Activated CD8-positive, alpha-beta memory T cell treated with anti-CD3 and anti-CD28 coated beads, Interleukin-2, amount 50 U/mL, for 4 hours (primary cell): Measurements from ENCODE around the gene STMN1.

Experiments
- DNase-seq: peaks from one replicate; pipeline ENCODE4 v3.0.0-alpha.2; 2020

The STMN1 gene

GRCh38 chr1:25891606-25892005, 14.6 kb downstream of the STMN1 start:
- DNase-seq = no peak

GRCh38 chr1:25890239-25891034, 15.8 kb downstream of the STMN1 start:
- no peak for DNase-seq

- DNase-seq = no peak
Measured at GRCh38 chr1:25889470-25889869, 16.7 kb downstream of the STMN1 start.

- DNase-seq = no peak
Measured at GRCh38 chr1:25888426-25888987, 17.7 kb downstream of the STMN1 start.

GRCh38 chr1:25885602-25886001, 20.6 kb downstream of the STMN1 start:
- no peak for DNase-seq

GRCh38 chr1:25881266-25881665, 25.0 kb downstream of the STMN1 start:
- no peak for DNase-seq

- no peak for DNase-seq
Measured at GRCh38 chr1:25880518-25880917, 25.7 kb downstream of the STMN1 start.

- DNase-seq = no peak
Measured at GRCh38 chr1:25879675-25880074, 26.5 kb downstream of the STMN1 start.

GRCh38 chr1:25878690-25879089, 27.5 kb downstream of the STMN1 start:
- DNase-seq = no peak

- DNase-seq = no peak
Measured at GRCh38 chr1:25877155-25877554, 29.1 kb downstream of the STMN1 start.

- no peak for DNase-seq
Measured at GRCh38 chr1:25876693-25877077, 29.5 kb downstream of the STMN1 start.

- DNase-seq = peak; percentile 41
Measured at GRCh38 chr1:25875856-25876692, 30.1 kb downstream of the STMN1 start.

GRCh38 chr1:25875154-25875855, 30.9 kb downstream of the STMN1 start, which contains the start of gene PAQR7:
Gene PAQR7, minus strand, starts transcription at chr1:25875708. Its CDS starts 11,869 bp downstream, at chr1:25863839.
- DNase-seq = peak; percentile 64

- no peak for DNase-seq
Measured at GRCh38 chr1:25874635-25875153, 31.5 kb downstream of the STMN1 start.

GRCh38 chr1:25874209-25874608, 32.0 kb downstream of the STMN1 start:
- no peak for DNase-seq

GRCh38 chr1:25873120-25873519, 33.1 kb downstream of the STMN1 start:
- DNase-seq = no peak

GRCh38 chr1:25872713-25873112, 33.5 kb downstream of the STMN1 start:
- no peak for DNase-seq

GRCh38 chr1:25871704-25872494, 34.3 kb downstream of the STMN1 start:
- DNase-seq = no peak

- DNase-seq = no peak
Measured at GRCh38 chr1:25871086-25871703, 35.0 kb downstream of the STMN1 start.

GRCh38 chr1:25870614-25871013, 35.6 kb downstream of the STMN1 start:
- DNase-seq = no peak

- DNase-seq = no peak
Measured at GRCh38 chr1:25869909-25870606, 36.2 kb downstream of the STMN1 start.
